Tibial artery (tissue), 4 donors: ENCODE results near the gene TBC1D10A.

Experiments used
- DNase-seq, 2 donors: peaks; one replicate each; pipeline ENCODE4 v3.0.0-alpha.2; 2019
- H3K27ac ChIP-seq, 2 donors: fragments of 200-600 bp; sonication (generic) in 1 of 2; 1 replicate in 1 of 2; 2 replicates in 1 of 2; pipeline ENCODE4 v1.5.1; 2018 to 2019; ENCODE audit warnings: mild to moderate bottlenecking in 1 of 2
- H3K27me3 ChIP-seq, 2 donors: fragments of 200-600 bp; sonication (generic) in 1 of 2; one replicate each; pipeline versions ENCODE4 v1.5.1 to v1.6.0; 2016 to 2019
- H3K36me3 ChIP-seq, 3 donors: fragments of 200-600 bp; sonication (generic) in 2 of 3; one replicate each; pipeline ENCODE4 v1.5.1; 2016 to 2019; ENCODE audit warnings: mild to moderate bottlenecking in 2 of 3
- H3K4me1 ChIP-seq, 4 donors: fragments of 200-600 bp; sonication (generic) in 2 of 4; 1 replicate in 3 of 4; 2 replicates in 1 of 4; pipeline ENCODE4 v1.5.1; 2016 to 2019
- H3K4me3 ChIP-seq, 2 donors: fragments of 200-600 bp; sonication (generic) in 1 of 2; 1 replicate in 1 of 2; 2 replicates in 1 of 2; pipeline ENCODE4 v1.5.1; 2018 to 2019; ENCODE audit warnings: mild to moderate bottlenecking in 2 of 2
- H3K9me3 ChIP-seq, 3 donors: fragments of 200-600 bp; sonication (generic) in 1 of 3; one replicate each; pipeline ENCODE4 v1.5.1; 2016 to 2019
- intact Hi-C: fragments of 100-400 bp; cut with DNase I; formaldehyde crosslinking; loops from one replicate; pipeline ENCODE4 v1.15.0; 2023; ENCODE audit warnings: low total_unique reads
- TF ChIP-seq, protein P1 (sequence below), 2 experiments: fragments of 200-600 bp in 1 of 2; fragments of 450-650 bp in 1 of 2; IDR thresholded peaks; one replicate each; pipeline ENCODE4 v1.5.1; 2017 to 2019; ENCODE audit warnings: antibody characterized with exemption in 2 of 2, mild to moderate bottlenecking in 1 of 2, moderate library complexity in 1 of 2

Gene TBC1D10A

GRCh38 chr22:30286331-30286730 lies 40.4 kb downstream of the TBC1D10A start:
- peaks cover 15 to 40% (median 28%) of the 10 kb centered on the region in 4 donors for H3K4me1 ChIP-seq

DNA sequence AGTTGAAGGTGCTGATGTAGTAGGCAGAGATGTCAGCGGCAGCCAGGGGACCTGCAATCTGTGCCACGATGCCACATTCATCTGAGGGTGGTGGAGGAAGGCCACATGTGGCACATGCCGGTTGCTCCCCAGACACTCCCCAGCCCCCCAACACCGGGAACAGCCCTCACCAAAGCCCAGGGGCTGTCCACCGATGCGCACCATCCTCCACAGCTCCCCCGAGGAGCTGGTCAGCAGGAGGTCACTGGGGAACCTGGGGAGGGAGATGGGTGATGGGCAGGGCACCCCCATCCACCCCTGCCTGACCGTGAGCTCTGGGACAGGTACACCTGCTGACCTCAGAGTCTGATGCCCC lies 40.9 kb downstream of the TBC1D10A start:
- no peak overlapping the region for H3K27ac ChIP-seq
- H3K27me3 ChIP-seq: no peaks in the 10 kb centered on the region
- intact Hi-C loops: no loop called here
- TF ChIP-seq, protein P1, sequence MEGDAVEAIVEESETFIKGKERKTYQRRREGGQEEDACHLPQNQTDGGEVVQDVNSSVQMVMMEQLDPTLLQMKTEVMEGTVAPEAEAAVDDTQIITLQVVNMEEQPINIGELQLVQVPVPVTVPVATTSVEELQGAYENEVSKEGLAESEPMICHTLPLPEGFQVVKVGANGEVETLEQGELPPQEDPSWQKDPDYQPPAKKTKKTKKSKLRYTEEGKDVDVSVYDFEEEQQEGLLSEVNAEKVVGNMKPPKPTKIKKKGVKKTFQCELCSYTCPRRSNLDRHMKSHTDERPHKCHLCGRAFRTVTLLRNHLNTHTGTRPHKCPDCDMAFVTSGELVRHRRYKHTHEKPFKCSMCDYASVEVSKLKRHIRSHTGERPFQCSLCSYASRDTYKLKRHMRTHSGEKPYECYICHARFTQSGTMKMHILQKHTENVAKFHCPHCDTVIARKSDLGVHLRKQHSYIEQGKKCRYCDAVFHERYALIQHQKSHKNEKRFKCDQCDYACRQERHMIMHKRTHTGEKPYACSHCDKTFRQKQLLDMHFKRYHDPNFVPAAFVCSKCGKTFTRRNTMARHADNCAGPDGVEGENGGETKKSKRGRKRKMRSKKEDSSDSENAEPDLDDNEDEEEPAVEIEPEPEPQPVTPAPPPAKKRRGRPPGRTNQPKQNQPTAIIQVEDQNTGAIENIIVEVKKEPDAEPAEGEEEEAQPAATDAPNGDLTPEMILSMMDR (IDR thresholded peaks at IDR 0.05): no peak
- H3K4me3 ChIP-seq: no peak overlapping the region
- DNase-seq: no peak
- H3K4me1 ChIP-seq: peaks cover 10 to 35% (median 23%) of the 10 kb centered on the region in 4 donors
- peaks cover 18 to 47% (median 34%) of the 10 kb centered on the region in 3 donors for H3K36me3 ChIP-seq
- no peaks in the 10 kb centered on the region for H3K9me3 ChIP-seq

More at GRCh38 chr22:30286331-30286730, 40.4 kb downstream of the TBC1D10A start:
- Histone ChIP-seq H3K27ac (no peak overlapping the region), H3K9me3 (no peaks in the 10 kb centered on the region), H3K36me3 (peaks cover 18 to 47% (median 34%) of the 10 kb centered on the region in 3 donors), H3K27me3 (no peaks in the 10 kb centered on the region), H3K4me3 (no peak overlapping the region)
- TF ChIP-seq, protein P1 (IDR thresholded peaks at IDR 0.05): no peak
- intact Hi-C loops: no loop called here
- DNase-seq: no peak

DNA sequence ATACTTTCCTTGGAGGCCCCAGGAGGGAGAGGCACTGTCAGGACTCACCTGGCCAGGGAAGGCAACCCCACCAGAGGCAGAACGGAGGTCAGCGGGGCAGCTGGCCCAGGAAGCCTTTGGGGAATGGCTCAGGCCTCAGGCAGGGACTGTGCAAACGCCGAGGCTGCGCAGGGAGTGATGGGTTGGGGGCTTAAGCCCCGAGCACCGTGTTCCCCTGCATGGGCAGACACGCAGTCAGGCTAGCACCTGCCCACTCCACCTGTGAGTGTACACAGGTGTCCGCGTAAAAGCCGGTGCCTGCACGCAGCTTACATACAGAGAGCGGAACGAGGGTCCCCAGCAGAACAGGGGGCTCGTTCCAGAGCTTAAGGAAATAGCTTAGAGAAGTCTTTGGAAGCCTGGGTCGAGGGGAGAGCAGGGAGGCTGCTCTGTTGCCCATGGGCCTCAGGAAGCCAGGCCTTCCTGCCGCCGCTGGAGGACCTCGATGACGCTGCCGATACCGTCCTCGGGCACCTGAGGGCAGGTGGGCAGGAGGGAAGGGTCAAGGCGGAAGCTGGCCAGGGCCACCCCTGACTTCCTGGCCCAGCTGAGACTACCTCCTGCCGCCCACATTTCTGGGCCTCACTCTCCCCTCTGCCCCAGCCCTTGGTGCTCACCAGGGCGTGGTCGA lies 41.4 kb downstream of the TBC1D10A start:
- Histone ChIP-seq H3K9me3 (no peaks in the 10 kb centered on the region), H3K4me1 (peaks cover 5 to 29% (median 18%) of the 10 kb centered on the region in 4 donors), H3K4me3 (no peak overlapping the region), H3K36me3 (peaks cover 18 to 47% (median 34%) of the 10 kb centered on the region in 3 donors), H3K27me3 (no peaks in the 10 kb centered on the region), H3K27ac (no peak overlapping the region)
- intact Hi-C loops: no loop called here
- TF ChIP-seq, protein P1 (IDR thresholded peaks at IDR 0.05): no peak
- no peak for DNase-seq

GRCh38 chr22:30284666-30285065 lies 42.1 kb downstream of the TBC1D10A start:
- Histone ChIP-seq H3K27ac (no peak overlapping the region), H3K27me3 (no peaks in the 10 kb centered on the region), H3K9me3 (no peaks in the 10 kb centered on the region), H3K4me1 (peaks cover 0 to 23% (median 13%) of the 10 kb centered on the region in 4 donors), H3K36me3 (peaks cover 18 to 47% (median 34%) of the 10 kb centered on the region in 3 donors), H3K4me3 (no peak overlapping the region)
- no peak for DNase-seq
- TF ChIP-seq, protein P1 (IDR thresholded peaks at IDR 0.05): no peak
- intact Hi-C loops: no loop called here

DNA sequence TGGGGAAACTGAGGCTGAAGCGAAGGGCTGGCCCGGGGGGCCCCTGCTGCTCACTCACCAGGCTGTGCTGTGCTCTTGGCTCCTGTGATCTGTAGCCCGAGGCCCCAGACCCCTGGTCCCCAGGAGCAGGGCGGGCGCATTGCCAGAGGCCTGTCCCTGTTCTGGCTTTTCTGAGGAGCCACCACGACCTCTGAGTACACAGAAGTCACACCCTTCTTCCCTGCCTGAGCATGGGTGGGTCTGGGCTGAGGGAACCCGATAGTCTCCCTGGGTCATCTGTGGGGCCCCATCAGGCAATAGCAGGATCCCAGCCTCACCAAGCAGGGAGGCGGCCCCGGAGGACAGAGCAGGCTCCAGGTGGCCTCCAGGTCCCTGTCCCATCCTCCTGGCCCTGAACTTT lies 42.6 kb downstream of the TBC1D10A start:
- intact Hi-C loops: no loop called here
- TF ChIP-seq, protein P1 (IDR thresholded peaks at IDR 0.05): no peak
- no peak overlapping the region for H3K4me3 ChIP-seq
- no peak for DNase-seq
- no peaks in the 10 kb centered on the region for H3K9me3 ChIP-seq
- peaks cover 18 to 47% (median 34%) of the 10 kb centered on the region in 3 donors for H3K36me3 ChIP-seq
- no peak overlapping the region for H3K27ac ChIP-seq
- H3K27me3 ChIP-seq: no peaks in the 10 kb centered on the region
- H3K4me1 ChIP-seq: peaks cover 0 to 22% (median 13%) of the 10 kb centered on the region in 4 donors
